GM12872 (cell line): Measurements from ENCODE around the gene WASF3.

Experiments
- TF ChIP-seq, protein P1 (sequence below): IDR thresholded peaks from 3 replicates; pipeline ENCODE4 v1.5.1; 2011; ENCODE audit warnings: low read depth, mild to moderate bottlenecking, low read length, moderate library complexity; ENCODE audit not compliant: insufficient read depth

Gene WASF3

DNA sequence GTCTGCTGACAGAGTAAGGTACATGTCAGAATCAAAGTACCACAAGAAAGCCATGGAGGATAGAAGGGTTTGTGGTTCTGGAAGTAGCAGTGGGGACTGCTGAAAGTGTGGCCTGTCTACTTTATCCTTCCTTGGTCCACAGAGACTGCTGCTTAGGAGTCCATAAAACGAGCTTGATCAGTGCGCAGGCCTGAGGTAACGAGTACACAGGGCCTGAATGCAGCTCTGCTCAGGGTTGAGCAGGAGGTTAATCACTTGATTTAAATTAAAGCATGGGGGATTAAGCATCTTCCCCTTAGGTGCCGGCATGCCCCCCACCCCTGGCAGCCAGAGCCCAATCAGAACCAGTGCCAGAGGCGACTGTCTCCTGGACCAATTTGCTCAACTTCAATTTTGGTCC, 34.9 kb upstream of the WASF3 start:
- TF ChIP-seq, protein P1, sequence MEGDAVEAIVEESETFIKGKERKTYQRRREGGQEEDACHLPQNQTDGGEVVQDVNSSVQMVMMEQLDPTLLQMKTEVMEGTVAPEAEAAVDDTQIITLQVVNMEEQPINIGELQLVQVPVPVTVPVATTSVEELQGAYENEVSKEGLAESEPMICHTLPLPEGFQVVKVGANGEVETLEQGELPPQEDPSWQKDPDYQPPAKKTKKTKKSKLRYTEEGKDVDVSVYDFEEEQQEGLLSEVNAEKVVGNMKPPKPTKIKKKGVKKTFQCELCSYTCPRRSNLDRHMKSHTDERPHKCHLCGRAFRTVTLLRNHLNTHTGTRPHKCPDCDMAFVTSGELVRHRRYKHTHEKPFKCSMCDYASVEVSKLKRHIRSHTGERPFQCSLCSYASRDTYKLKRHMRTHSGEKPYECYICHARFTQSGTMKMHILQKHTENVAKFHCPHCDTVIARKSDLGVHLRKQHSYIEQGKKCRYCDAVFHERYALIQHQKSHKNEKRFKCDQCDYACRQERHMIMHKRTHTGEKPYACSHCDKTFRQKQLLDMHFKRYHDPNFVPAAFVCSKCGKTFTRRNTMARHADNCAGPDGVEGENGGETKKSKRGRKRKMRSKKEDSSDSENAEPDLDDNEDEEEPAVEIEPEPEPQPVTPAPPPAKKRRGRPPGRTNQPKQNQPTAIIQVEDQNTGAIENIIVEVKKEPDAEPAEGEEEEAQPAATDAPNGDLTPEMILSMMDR, result no peak

GRCh38 chr13:26523007-26523406, 34.5 kb upstream of the WASF3 start:
- TF ChIP-seq, protein P1, result no peak

DNA sequence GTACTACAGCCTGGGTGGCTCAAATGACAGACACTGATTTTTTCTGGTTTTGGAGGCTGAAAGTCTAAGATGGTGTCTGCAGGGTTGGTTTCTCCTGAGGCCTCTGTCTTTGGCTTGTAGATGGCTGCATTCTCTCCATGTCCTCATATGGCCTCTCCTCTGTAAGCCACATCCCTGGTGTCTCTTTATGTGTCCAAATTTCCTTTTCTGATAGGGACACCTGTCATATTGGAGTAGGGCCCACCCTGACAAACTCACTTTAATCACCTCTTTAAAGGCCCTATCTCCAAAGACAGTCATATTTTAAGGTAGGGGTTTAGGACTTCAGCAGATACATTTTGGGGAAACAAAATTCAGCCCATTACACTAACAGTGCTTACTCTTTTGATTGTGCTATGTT, 32.0 kb upstream of the WASF3 start:
- TF ChIP-seq, protein P1, result no peak

DNA sequence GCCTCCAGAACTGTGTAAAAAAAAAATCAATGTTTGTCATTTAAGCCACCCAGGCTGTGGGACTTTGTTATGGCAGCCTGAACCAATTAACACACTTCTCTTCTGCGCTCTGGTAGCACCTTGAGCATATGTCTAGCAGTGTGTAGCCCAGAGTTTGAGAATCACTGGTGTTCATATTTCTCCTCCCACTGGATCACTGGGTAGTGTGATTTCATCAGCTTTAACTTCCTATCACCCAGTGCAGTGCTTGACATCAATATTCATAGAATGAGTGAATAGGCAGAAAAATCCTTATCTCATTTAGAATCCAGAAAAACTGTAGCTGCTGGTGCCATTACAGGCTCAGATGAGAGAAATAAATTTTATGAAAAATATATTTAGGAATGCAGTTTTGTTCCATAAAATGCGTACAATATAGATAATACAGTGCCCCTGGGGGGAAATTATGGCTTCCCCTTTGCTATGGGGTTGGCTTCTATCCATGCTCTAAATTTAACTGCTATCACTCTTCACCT, 30.7 kb upstream of the WASF3 start:
- TF ChIP-seq, protein P1, result no peak

- TF ChIP-seq, protein P1, result no peak
Observed at GRCh38 chr13:26528527-26528926, 29.0 kb upstream of the WASF3 start.

- TF ChIP-seq, protein P1, result no peak
Observed at GRCh38 chr13:26529441-26529840, 28.0 kb upstream of the WASF3 start.

DNA sequence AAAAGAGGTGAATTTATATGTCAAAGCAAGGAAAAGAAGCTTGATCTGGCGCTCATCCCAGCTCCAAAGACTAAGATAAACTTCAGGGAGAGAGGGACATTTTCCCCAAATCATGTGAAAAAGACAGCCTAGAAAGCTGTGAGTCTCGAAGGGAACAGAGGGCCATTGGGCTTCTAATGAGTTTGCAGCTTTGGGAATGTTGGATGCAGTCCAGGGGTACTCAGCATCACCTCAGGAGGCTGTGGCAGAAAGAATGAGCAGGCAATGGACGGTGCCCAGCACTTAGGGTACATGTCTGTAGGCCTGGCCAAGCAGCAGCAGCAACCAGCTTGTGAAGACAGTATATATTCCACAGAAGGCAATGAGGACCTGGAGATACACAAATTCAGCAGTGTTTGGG, 25.7 kb upstream of the WASF3 start:
- TF ChIP-seq, protein P1, result no peak
